ENCODE results near the gene TGFB1.

TGFB1 gene

GRCh38 chr19:41323023-41323422 lies 30.7 kb downstream of the TGFB1 start:
- in situ Hi-C loops (cut with MboI; ENCODE audit: low sequenced_read_pairs), result no loop called here

GRCh38 chr19:41322451-41322850 lies 31.3 kb downstream of the TGFB1 start:
- in situ Hi-C loops (cut with MboI; ENCODE audit: low sequenced_read_pairs), result no loop called here

GRCh38 chr19:41321600-41322270 lies 32.0 kb downstream of the TGFB1 start:
- in situ Hi-C loops (cut with MboI; ENCODE audit: low sequenced_read_pairs), result no loop called here

GRCh38 chr19:41321204-41321599 lies 32.5 kb downstream of the TGFB1 start:
- in situ Hi-C loops (cut with MboI; ENCODE audit: low sequenced_read_pairs), result no loop called here

DNA sequence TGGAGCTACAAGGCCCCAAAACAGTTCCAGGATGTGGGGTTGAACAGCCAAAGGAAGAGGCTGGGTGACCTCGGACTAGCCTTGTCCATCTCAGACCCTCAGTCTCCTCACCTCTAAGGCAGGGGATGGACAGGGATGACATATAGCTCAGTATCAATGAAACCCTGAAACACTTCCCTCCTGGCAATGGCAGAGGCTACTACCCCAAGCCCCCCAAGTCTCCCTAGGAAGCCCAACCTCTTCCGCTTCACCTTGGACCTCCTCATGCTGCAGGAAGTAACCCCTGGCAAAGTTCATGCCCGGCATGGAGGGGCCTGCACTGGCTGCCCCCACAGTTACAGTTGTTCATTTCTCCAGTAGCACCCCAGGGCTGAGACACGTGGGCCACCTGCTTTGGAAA lies 33.2 kb downstream of the TGFB1 start:
- in situ Hi-C loops (cut with MboI; ENCODE audit: low sequenced_read_pairs), result no loop called here

GRCh38 chr19:41320185-41320518 lies 33.6 kb downstream of the TGFB1 start:
- in situ Hi-C loops (cut with MboI; ENCODE audit: low sequenced_read_pairs), result no loop called here

DNA sequence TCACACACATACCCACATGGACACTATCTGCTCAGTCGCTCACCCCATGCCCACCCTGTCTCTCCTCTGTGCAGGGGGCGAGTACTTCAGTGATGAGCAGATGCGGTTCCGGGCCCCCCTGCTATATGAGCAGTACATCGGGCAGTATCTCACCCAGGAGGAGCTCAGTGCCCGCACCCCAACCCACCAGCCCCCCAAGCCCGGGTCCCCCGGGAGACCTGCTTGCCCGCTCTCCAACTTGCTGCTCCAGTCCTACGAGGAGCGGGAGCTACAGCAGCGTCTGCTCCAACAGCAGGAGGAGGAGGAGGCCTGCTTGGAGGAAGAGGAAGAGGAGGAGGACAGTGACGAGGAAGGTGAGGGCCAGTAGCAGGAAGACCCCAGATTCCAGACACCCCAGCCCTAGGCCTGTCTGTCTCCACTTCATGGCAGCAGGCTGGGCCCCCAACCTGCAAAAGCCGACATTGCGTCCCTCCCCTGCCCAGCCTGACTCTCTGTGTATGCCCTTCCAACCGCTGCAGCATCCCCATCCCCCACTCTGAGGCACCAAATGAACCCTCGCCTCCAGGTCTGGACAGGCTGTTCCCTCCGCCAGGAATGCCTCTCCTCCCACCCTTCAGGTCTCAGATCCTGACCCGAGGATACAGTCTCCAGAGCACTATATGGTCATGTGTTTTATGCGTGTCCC lies 34.1 kb downstream of the TGFB1 start:
- in situ Hi-C loops (cut with MboI; ENCODE audit: low sequenced_read_pairs), result no loop called here

DNA sequence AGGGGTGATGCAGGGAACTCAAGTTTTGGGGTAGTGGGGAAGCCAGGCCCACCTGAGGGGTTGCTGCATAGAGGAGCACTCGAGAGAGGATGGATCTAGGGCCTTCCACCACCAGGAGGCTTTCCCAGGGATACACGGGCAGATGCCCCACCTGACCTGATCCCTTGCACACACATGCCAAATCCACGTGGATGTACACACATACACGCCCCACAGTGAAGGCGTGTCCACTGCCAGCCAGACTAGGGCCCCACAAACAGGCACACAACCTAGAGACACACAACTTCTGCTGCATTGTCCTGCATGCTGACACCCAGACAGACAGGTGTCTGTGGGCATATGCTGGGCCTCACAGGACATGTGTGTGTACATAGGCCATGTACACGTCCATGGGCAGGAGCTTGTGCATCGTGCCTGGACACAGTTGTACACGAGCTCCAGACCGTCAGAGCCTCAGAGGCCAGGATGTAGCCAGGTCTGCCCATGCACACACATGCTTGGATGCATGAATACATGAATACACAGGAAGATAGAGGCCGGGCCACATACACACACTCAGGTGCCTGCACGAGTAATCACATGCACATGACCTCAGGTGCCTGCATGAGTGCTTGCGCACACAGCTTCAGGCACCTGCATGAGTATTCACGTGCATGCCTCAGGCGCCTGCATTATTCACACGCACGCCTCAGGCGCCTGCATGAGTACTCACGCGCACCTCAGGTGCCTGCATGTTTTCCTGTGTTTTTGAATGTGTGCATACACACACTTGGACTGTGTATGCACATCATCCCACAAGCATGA lies 34.8 kb downstream of the TGFB1 start:
- in situ Hi-C loops (cut with MboI; ENCODE audit: low sequenced_read_pairs), result no loop called here

- in situ Hi-C loops (cut with MboI; ENCODE audit: low sequenced_read_pairs), result no loop called here
These were observed 37.3 kb downstream of the TGFB1 start for GRCh38 chr19:41316306-41316920.

GRCh38 chr19:41311613-41312012 lies 42.1 kb downstream of the TGFB1 start:
- in situ Hi-C loops (cut with MboI; ENCODE audit: low sequenced_read_pairs), result no loop called here

GRCh38 chr19:41311072-41311471 lies 42.6 kb downstream of the TGFB1 start:
- in situ Hi-C loops (cut with MboI; ENCODE audit: low sequenced_read_pairs), result no loop called here

DNA sequence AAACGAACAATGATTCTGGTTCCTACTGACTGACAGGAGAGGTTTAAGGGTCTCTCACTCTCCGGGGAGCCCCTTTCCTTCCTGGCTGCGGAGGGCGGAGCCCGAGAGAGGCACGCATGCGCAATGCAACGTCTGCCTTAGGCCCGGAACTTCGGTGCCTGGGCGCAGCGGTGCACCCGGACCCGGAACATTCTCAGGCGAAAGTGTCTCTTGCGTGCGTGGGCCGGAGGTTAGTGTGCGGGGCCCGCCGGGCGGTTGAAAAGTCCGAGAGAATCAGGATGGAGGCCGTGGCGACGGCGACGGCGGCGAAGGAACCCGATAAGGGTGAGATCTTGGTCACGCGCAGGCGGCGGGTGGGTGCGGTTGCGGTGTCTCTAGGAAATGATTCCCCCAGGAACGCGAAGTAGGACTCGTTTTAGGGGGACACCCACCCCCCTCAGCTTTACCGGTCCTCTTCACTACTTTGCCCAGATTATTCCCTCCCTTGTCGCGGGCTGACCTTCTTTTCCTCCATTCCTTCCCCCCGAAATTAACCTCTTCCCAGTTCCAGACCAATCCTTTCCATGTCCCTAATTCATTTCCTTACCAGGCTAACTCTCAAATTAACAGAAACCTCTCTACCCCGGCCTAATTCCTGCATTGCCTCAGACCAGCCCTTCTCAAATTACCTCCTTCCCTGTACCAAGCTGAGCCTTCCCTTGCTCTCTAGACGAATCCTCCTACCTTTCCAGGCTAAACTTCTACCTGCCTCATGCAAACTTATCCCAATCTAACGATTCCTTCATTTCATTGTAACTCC lies 43.5 kb downstream of the TGFB1 start, which contains the start of gene CCDC97:
TSS of gene CCDC97 (plus strand) at position 140 of the 799 bp plus-strand sequence. CDS start at position 279, 139 bp downstream.
- in situ Hi-C loops (cut with MboI; ENCODE audit: low sequenced_read_pairs), result no loop called here

GRCh38 chr19:41309180-41310032 lies 44.3 kb downstream of the TGFB1 start:
- in situ Hi-C loops (cut with MboI; ENCODE audit: low sequenced_read_pairs), result no loop called here

DNA sequence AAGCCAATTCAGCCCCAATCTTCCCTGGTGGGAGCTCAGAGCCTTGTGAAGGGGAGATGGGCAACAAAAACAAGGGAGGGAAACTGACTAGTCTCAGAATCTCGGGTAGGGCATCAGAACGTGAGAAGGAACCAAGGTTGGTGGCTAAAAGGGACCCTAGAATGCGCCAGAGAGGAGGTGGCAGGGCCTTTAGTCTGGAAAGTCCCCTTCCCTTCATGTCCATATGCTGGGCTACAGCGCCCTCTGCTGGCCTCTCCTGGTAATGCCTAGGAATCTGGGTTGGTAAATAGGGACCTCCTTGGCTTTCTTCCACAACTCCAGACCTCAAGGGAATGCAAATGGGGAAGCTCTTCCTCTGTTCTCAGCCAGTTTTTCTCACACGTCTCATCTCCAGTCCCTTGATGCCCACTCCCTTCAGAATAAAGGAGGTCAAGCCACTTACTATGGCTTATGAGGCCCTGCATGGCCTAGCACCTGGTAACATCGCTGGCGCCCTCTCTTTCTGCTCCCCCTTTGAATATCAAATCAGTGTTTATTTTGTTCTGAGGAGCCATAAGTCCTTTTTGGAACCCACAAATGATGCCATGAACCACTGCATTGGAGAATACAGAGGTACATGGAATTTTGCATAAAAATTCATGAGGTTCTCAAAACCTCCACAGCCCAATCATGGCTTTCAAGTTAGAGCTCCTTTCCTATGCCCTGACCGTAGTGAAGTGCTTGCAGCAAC lies 45.1 kb downstream of the TGFB1 start:
- in situ Hi-C loops (cut with MboI; ENCODE audit: low sequenced_read_pairs), result no loop called here

GRCh38 chr19:41307954-41308449 lies 45.7 kb downstream of the TGFB1 start:
- in situ Hi-C loops (cut with MboI; ENCODE audit: low sequenced_read_pairs), result no loop called here

GRCh38 chr19:41307090-41307875 lies 46.4 kb downstream of the TGFB1 start:
- in situ Hi-C loops (cut with MboI; ENCODE audit: low sequenced_read_pairs), result no loop called here

GRCh38 chr19:41305927-41306793 lies 47.6 kb downstream of the TGFB1 start:
- in situ Hi-C loops (cut with MboI; ENCODE audit: low sequenced_read_pairs), result no loop called here
